GM19438 (cell line): ENCODE measurements around the gene TUT1.
"Not testable (repeated sequence)": the region's sequence is repeated elsewhere in the genome, so short reads cannot be mapped to it uniquely, and the experiment has no call there.

Source experiments
- ATAC-seq: cut with Tn5 transposase; IDR thresholded peaks from one replicate; pipeline ENCODE4 v1.9.1; 2021; ENCODE audit warnings: low read depth; ENCODE audit not compliant: unreplicated experiment

Gene TUT1, protein sequence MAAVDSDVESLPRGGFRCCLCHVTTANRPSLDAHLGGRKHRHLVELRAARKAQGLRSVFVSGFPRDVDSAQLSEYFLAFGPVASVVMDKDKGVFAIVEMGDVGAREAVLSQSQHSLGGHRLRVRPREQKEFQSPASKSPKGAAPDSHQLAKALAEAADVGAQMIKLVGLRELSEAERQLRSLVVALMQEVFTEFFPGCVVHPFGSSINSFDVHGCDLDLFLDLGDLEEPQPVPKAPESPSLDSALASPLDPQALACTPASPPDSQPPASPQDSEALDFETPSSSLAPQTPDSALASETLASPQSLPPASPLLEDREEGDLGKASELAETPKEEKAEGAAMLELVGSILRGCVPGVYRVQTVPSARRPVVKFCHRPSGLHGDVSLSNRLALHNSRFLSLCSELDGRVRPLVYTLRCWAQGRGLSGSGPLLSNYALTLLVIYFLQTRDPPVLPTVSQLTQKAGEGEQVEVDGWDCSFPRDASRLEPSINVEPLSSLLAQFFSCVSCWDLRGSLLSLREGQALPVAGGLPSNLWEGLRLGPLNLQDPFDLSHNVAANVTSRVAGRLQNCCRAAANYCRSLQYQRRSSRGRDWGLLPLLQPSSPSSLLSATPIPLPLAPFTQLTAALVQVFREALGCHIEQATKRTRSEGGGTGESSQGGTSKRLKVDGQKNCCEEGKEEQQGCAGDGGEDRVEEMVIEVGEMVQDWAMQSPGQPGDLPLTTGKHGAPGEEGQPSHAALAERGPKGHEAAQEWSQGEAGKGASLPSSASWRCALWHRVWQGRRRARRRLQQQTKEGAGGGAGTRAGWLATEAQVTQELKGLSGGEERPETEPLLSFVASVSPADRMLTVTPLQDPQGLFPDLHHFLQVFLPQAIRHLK

DNA sequence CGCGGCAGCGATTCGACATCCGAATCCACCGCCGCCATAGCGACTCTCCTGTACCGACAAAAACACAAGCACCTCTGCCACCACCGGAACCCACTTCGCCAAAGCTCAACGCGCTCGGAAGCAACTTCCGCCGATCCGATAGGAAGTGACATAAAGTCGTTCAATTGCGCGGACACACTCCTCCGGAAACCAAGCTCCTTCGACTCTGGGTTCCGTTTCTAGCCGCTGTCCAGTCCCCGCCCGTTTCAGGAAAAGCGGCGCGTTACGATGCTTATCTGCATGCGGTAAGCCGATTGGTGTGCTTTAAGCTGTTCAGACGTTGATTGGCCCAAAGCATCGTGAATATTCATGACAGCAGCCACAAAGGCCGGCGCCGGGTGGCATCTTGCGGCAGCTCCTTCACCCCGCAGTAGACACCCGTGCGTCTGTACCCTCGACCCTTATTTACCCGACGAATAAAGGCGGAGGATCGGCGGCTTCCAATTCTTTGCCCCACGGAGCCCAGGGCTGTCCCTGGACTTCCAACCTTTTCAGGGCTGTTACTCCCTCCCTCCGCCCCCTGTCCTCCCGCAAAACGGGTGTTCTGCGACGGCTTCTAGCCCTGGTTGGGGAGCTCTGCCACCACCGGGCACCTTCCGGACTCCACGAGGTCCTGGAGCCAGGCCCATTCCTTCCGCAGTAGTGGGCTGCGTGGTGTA, at the start of gene TUT1:
TSS of gene TUT1 (minus strand) at position 76 of the 698 bp plus-strand sequence. CDS start at position 38, 38 bp downstream.
- peak; percentile 89 for ATAC-seq

GRCh38 chr11:62632492-62632891, 41.2 kb upstream of the TUT1 start:
- ATAC-seq: no peak

DNA sequence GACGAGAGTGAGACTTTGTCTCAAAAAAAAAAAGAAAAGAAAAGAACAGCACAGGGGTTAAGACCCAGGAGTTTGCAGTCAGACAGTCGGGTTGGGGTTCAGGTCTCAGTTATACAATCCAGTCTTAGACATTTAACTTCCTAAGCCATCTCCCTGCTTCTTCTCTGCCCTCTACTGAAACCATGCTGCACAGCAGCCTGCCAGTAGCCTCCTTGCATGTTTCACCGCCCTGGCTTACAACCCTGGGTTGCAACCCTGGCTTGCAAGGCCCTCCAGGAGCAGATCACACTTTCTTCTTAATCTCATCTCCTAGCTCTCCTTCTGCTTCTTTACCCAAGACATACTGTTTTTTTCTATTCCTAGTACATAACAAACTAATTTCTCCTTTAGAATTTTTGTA, 36.4 kb upstream of the TUT1 start:
- ATAC-seq: no peak

GRCh38 chr11:62622476-62623089, 31.3 kb upstream of the TUT1 start:
- ATAC-seq: no peak

DNA sequence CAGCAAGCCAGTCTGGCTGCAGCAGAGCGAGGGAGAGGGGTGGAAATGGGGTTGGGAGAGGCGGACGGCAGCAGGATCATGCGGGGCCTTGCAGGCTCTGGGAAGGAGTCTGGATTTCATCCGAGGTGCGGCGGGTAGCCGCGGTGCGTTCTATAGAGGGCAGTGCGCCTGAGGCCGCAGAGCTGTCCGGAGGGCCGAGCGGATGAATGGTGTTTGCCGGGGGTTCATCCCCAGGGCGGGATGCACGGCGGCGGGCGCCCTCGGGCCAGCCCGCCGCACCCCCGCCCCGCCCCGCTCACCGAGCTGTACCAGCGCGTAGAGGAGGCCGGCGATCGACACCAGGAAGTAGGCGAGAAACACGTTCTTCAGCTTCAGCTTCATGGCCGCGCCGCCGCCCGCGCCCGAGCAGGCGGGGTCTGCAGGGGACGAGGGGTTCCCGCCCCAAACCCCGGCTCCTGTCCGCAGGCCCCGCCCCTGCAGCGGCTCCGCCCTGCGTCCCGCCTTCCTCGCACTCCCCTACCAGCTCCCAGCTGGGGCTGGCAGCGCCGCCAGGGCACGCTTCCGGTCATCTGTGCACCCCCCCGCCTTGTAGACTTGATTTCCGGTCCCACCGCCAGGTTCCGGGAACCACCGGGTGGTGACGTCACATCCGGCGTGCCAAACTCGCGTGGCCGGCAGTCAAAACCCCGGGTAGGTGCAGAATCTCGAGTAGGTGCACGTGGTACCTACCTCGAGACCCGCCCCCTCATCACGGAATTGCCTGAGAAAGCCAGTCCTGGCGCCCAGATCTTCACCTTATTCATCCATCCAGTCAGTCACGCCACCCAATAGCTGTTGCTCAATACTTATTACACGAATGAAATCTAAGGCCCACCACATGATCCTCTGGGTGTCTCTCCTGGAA, 30.5 kb upstream of the TUT1 start, which contains the start of gene B3GAT3:
TSS of gene B3GAT3 (minus strand) at position 420 of the 904 bp plus-strand sequence. CDS start at position 381, 39 bp downstream.
- ATAC-seq: peak; percentile 88

GRCh38 chr11:62621027-62621566, 29.8 kb upstream of the TUT1 start:
- ATAC-seq: no peak

DNA sequence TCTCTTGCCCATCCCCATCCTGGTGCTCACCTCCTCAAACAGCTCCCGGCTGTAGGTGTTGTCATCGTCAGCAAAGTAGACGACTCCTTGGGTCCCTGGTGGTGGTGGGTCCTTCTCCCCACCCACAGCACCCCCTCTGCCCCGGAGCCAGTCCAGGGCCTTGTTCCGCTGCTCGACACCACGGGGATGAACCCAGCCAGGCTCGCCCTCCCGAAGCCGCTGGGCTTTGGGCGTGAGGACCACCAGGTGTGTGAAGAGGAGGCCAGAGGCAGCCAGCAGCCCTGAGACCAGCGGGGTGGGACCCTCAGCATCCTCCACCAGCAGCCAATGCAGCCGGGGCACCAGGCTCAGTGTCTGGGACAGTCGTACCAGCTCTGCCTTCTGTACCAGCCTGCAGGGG, 25.6 kb upstream of the TUT1 start:
- ATAC-seq: not testable (repeated sequence)

GRCh38 chr11:62615521-62615920, 24.2 kb upstream of the TUT1 start:
- ATAC-seq: no peak

- no peak for ATAC-seq
Observed at GRCh38 chr11:62614275-62614674, 23.0 kb upstream of the TUT1 start.

- no peak for ATAC-seq
Observed at GRCh38 chr11:62613291-62613778, 22.0 kb upstream of the TUT1 start.

- peak; percentile 66 for ATAC-seq
Observed at GRCh38 chr11:62612366-62613290, 21.3 kb upstream of the TUT1 start, which contains the start of the genes EML3 and ROM1. Gene EML3, minus strand, starts transcription at chr11:62612775. Its CDS starts 318 bp downstream, at chr11:62612457. Gene ROM1, plus strand, starts transcription at chr11:62613257. Its CDS starts 25 bp downstream, at chr11:62613282.

DNA sequence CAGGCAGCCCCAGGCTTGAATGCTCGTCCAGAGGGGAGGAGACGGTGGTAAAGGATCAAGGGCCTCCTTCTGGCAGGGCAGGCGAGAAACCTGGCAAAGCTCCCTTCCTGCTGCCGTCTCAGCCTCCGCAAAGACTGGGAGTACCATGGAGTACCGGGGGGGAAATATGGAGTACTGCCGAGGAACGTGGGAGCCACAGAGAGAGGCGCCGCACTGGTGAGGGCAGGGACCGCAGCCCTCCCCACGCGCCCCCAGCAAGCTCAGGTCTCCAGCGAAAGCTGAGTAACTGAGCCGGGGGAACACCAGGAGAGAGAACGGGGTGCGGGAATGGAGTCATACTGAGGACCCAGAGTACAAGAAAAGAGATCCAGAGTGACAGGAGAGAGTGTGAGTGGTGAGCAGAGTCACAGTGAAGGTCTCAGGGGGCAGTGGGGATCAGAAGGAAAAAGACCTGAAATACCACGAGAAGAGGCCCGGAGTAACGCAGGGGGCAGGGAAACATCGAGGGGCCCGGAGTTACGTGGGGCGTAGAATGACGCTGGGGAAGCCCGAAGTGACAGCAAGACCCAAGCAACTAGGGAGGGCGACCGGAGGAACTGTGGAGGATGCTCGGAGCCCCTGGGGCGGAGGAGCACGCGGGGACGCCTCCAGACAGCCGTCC, 20.5 kb upstream of the TUT1 start:
- peak; percentile 20 for ATAC-seq

DNA sequence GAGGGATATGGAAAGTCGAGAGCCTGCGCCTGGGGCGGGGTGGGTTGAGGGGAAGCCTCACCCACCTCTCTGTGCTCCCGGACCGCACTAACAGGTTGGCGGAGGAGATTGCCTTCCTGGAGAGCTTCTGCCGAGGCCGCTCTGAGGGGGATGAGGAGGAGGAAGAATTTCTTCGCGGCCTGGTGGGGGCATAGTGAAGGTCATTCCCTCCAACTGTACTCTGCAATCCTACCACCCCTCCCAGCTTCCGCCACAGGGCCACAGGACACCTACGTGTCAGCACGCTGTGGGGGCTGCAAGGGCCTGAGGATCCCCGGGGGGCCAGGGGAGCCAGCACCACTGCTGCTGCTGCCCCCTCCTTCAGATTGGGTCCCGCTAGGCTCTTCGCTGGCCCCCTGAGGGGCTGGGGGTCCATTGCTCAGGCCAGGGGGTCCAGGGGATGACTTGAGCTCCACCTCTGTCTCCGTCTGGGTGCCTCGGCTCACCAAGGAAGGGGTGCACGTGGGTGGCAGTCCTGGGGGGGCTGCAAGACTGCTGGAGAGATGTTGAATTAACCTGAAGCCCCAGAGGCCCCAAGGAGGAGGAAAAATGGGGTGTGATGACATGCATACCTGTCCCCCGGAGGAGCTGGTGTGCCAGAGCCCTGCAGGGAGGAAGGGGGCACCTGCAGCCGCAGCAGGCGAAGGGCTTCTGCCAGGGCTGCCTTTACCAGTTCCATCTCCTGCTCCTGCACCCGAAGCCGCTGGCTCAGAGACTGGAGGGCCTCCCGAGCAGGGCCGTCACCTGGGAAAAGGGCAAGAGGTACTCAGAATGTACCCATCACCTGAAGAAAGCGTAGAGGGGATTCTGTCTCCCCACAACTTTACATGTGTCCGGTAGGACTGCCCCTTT, 19.7 kb upstream of the TUT1 start:
- ATAC-seq: no peak

GRCh38 chr11:62610403-62610802, 19.1 kb upstream of the TUT1 start:
- ATAC-seq: no peak

DNA sequence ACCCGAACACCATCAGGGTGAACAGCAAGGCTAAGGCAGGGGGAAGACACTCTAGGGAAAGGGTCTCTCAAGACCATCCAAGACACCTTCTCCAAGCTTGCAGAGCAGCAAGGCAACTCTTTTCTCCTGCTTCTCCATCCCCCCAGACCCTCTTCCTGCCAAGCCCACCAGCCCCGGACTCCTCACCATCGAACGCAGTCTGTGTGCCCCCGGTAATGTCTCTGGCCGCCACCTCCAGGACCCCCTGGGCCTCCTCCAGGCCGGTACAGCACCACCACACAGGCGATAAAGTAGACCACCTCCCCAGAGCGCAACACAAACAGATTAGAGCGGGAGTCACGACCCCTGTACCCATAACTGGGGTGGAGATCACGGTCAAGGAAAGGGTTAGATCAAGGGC, 17.5 kb upstream of the TUT1 start:
- ATAC-seq: no peak

- no peak for ATAC-seq
Observed at GRCh38 chr11:62607714-62608113, 16.4 kb upstream of the TUT1 start.
